MM.1S (cell line): ENCODE data around the gene GBX1.

Experiments
- DNase-seq: peaks from one replicate; pipeline ENCODE4 v3.0.0-alpha.2; 2015
- H2AFZ ChIP-seq: fragments of 300-600 bp; sonication (generic); 2 replicates; pipeline ENCODE4 v1.6.0; 2016; ENCODE audit warnings: antibody characterized with exemption, low read length
- H3F3A ChIP-seq: fragments of 300-600 bp; sonication (generic); 2 replicates; pipeline ENCODE4 v1.6.1; 2016; ENCODE audit warnings: mild to moderate bottlenecking, antibody characterized with exemption, low read length, moderate library complexity, mixed read lengths; ENCODE audit not compliant: insufficient read depth
- H3K27ac ChIP-seq: fragments of 300-600 bp; sonication (generic); 2 replicates; pipeline ENCODE4 v1.5.1; 2016; ENCODE audit warnings: mild to moderate bottlenecking, low read length
- H3K27me3 ChIP-seq: fragments of 300-600 bp; sonication (generic); replicated peaks from 2 replicates; pipeline ENCODE4 v1.6.0; 2016; ENCODE audit warnings: low read length; ENCODE audit not compliant: insufficient read depth
- H3K36me3 ChIP-seq: fragments of 300-600 bp; sonication (generic); replicated peaks from 2 replicates; pipeline ENCODE4 v1.6.1; 2016; ENCODE audit warnings: mild to moderate bottlenecking, low read length, mixed read lengths; ENCODE audit not compliant: insufficient read depth
- H3K4me1 ChIP-seq: fragments of 300-600 bp; sonication (generic); 2 replicates; pipeline ENCODE4 v1.6.1; 2016; ENCODE audit warnings: low read length, mixed read lengths
- H3K4me2 ChIP-seq: fragments of 300-600 bp; sonication (generic); 2 replicates; pipeline ENCODE4 v1.6.0; 2016; ENCODE audit warnings: low read depth, low read length
- H3K4me3 ChIP-seq: fragments of 300-600 bp; sonication (generic); 2 replicates; pipeline ENCODE4 v1.5.1; 2016; ENCODE audit warnings: low read length, mixed read lengths
- H3K79me2 ChIP-seq: fragments of 300-600 bp; sonication (generic); 2 replicates; pipeline ENCODE4 v1.6.1; 2016; ENCODE audit warnings: mixed run types, low read length, mixed read lengths
- H3K9ac ChIP-seq: fragments of 300-600 bp; sonication (generic); 2 replicates; pipeline ENCODE4 v1.6.1; 2016; ENCODE audit warnings: low read length, mixed read lengths
- H3K9me2 ChIP-seq: fragments of 300-600 bp; sonication (generic); replicated peaks from 2 replicates; pipeline ENCODE4 v1.6.1; 2016; ENCODE audit warnings: mild to moderate bottlenecking, low read length, mixed read lengths; ENCODE audit not compliant: insufficient read depth
- H3K9me3 ChIP-seq: fragments of 300-600 bp; sonication (generic); replicated peaks from 2 replicates; pipeline ENCODE4 v1.6.1; 2016; ENCODE audit warnings: mild to moderate bottlenecking, low read length, mixed read lengths; ENCODE audit not compliant: insufficient read depth
- H4K20me1 ChIP-seq: fragments of 300-600 bp; sonication (generic); 2 replicates; pipeline ENCODE4 v1.6.1; 2016; ENCODE audit warnings: mild to moderate bottlenecking, low read length, moderate library complexity, mixed read lengths; ENCODE audit not compliant: insufficient read depth
- CTCF ChIP-seq: fragments of 300-600 bp; sonication (generic); IDR thresholded peaks from 2 replicates; pipeline ENCODE4 v1.5.1; 2016; ENCODE audit warnings: antibody characterized with exemption, low read length, mixed read lengths
- EZH2 ChIP-seq: fragments of 300-600 bp; sonication (generic); optimal IDR thresholded peaks from 2 replicates; pipeline ENCODE3; 2017; ENCODE audit warnings: low read depth, mild to moderate bottlenecking, antibody characterized with exemption, low read length, mixed read lengths
- EZH2phosphoT487 ChIP-seq: fragments of 300-600 bp; sonication (generic); IDR thresholded peaks from 2 replicates; pipeline ENCODE4 v1.6.1; 2018; ENCODE audit warnings: antibody characterized with exemption, low read length

Gene GBX1

GRCh38 chr7:151133986-151134742 lies 33.3 kb downstream of the GBX1 start:
- TF ChIP-seq CTCF (no peak), EZH2phosphoT487 (no peak), EZH2 (no peak)
- Histone ChIP-seq H3K27me3 (no peaks in the 10 kb centered on the region), H3K9me3 (no peaks in the 10 kb centered on the region), H3K9me2 (no peaks in the 10 kb centered on the region), H3K4me2 (no peak overlapping the region), H4K20me1 (no peaks in the 10 kb centered on the region), H3K27ac (no peak overlapping the region), H3K4me3 (no peak overlapping the region), H3K9ac (no peak overlapping the region), H2AFZ (no peak overlapping the region), H3F3A (no peaks in the 10 kb centered on the region), H3K36me3 (no peaks in the 10 kb centered on the region), H3K4me1 (no peaks in the 10 kb centered on the region), H3K79me2 (no peaks in the 10 kb centered on the region)
- DNase-seq: no peak

- DNase-seq: no peak
- no peak overlapping the region for H3K4me3 ChIP-seq
- H3K9me3 ChIP-seq: no peaks in the 10 kb centered on the region
- H3K9me2 ChIP-seq: no peaks in the 10 kb centered on the region
- no peak overlapping the region for H2AFZ ChIP-seq
- no peaks in the 10 kb centered on the region for H3K27me3 ChIP-seq
- TF ChIP-seq EZH2phosphoT487 (no peak), EZH2 (no peak), CTCF (no peak)
- H3F3A ChIP-seq: no peaks in the 10 kb centered on the region
- H3K4me2 ChIP-seq: no peak overlapping the region
- H3K27ac ChIP-seq: no peak overlapping the region
- no peaks in the 10 kb centered on the region for H3K36me3 ChIP-seq
- H3K4me1 ChIP-seq: no peaks in the 10 kb centered on the region
- no peaks in the 10 kb centered on the region for H4K20me1 ChIP-seq
- no peaks in the 10 kb centered on the region for H3K79me2 ChIP-seq
- H3K9ac ChIP-seq: no peak overlapping the region
These were observed 34.1 kb downstream of the GBX1 start for GRCh38 chr7:151133266-151133985.

- DNase-seq: no peak
- no peaks in the 10 kb centered on the region for H3K79me2 ChIP-seq
- no peaks in the 10 kb centered on the region for H3K9me3 ChIP-seq
- no peak overlapping the region for H3K4me3 ChIP-seq
- no peak overlapping the region for H3K4me2 ChIP-seq
- H4K20me1 ChIP-seq: no peaks in the 10 kb centered on the region
- no peak overlapping the region for H3K9ac ChIP-seq
- no peaks in the 10 kb centered on the region for H3K9me2 ChIP-seq
- TF ChIP-seq CTCF (no peak), EZH2 (no peak), EZH2phosphoT487 (no peak)
- no peaks in the 10 kb centered on the region for H3K36me3 ChIP-seq
- H3K4me1 ChIP-seq: no peaks in the 10 kb centered on the region
- no peaks in the 10 kb centered on the region for H3F3A ChIP-seq
- H3K27ac ChIP-seq: no peak overlapping the region
- no peak overlapping the region for H2AFZ ChIP-seq
- H3K27me3 ChIP-seq: no peaks in the 10 kb centered on the region
These were observed 34.9 kb downstream of the GBX1 start for GRCh38 chr7:151132461-151133205.
